ENCODE data around the gene FRRS1.

FRRS1 gene

GRCh38 chr1:99670583-99670982 is 95.9 kb downstream of the FRRS1 start:
- H3K9ac ChIP-seq (ENCODE audit: low read depth, low read length, poor library complexity) = no peak overlapping the region
- no peak overlapping the region for H3K4ac ChIP-seq (ENCODE audit: low read length)
- H3K27ac ChIP-seq (replicated peaks; ENCODE audit: low read length) = no peak overlapping the region
- no peak overlapping the region for H2BK12ac ChIP-seq (ENCODE audit: low read length)
- H4K91ac ChIP-seq (ENCODE audit: low read depth, low read length, poor library complexity) = no peak overlapping the region
- no peak overlapping the region for H3K4me3 ChIP-seq (ENCODE audit: low read length in 2 of 2)
- H3K18ac ChIP-seq (ENCODE audit: low read length) = no peak overlapping the region
- no peak overlapping the region for H3K4me2 ChIP-seq (ENCODE audit: insufficient read depth, low read length, poor library complexity, severe bottlenecking)
- H3K9me3 ChIP-seq (replicated peaks in 1 of 2; ENCODE audit: control insufficient read depth in 2 of 2, insufficient read depth in 1 of 2, low read depth in 1 of 2, low read length in 2 of 2) = no peaks in the 10 kb centered on the region
- no peak overlapping the region for H2BK120ac ChIP-seq (ENCODE audit: low read depth, low read length)
- H3K4me1 ChIP-seq (ENCODE audit: control insufficient read depth in 2 of 2, insufficient read depth in 1 of 2, low read depth in 1 of 2, low read length in 2 of 2) = peaks cover 4 to 13% of the 10 kb centered on the region in 2 donors
- H3K14ac ChIP-seq (ENCODE audit: low read length) = no peak overlapping the region
- WGBS, 2 donors (ENCODE audit: extremely low coverage in 2 of 2, insufficient read length in 2 of 2, insufficient replicate concordance in 1 of 2) = no CpG with 5 or more reads among the region's 1 CpG
- no peak overlapping the region for H2BK5ac ChIP-seq (ENCODE audit: low read length)
- H3K27me3 ChIP-seq (ENCODE audit: control insufficient read depth in 3 of 3, insufficient read depth in 3 of 3, low read depth in 1 of 3, low read length in 3 of 3) = no peaks in the 10 kb centered on the region
- H3K79me1 ChIP-seq (ENCODE audit: low read depth, low read length) = no peaks in the 10 kb centered on the region
- peaks cover 0 to 7% of the 10 kb centered on the region in 2 donors for H3K36me3 ChIP-seq (replicated peaks in 1 of 2; ENCODE audit: control insufficient read depth in 2 of 2, insufficient read depth in 2 of 2, low read length in 2 of 2)
- no peak overlapping the region for H3K23ac ChIP-seq (ENCODE audit: low read depth, low read length, poor library complexity)
- no peak overlapping the region for H2AFZ ChIP-seq (ENCODE audit: low read length)
- no peak for DNase-seq (ENCODE audit: low spot score)
- no peak overlapping the region for H4K8ac ChIP-seq (ENCODE audit: low read depth, low read length)
- no peak overlapping the region for H2AK5ac ChIP-seq (ENCODE audit: low read depth, low read length)
- no peak overlapping the region for H2BK15ac ChIP-seq (ENCODE audit: low read length)

DNA sequence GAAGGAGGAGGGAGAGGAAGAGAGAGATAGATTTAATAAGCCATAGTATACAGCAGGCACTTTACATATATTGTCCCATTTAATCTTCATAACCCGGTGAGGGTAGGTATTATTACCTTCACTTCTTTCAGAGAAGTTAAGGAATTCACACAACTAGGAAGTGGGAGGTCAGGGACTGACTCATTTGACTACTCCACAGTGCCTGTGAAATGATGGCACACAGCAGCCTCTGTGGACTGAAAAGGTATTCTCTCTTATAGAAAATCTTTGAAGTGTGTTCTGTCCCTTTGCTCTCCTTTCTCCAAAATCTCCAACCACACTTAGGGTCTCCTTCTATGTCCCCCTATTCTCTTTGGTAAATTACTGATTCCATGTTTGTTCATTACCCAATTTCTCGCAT is 96.6 kb downstream of the FRRS1 start:
- H3K27me3 ChIP-seq (ENCODE audit: control insufficient read depth in 3 of 3, insufficient read depth in 3 of 3, low read depth in 1 of 3, low read length in 3 of 3) = no peaks in the 10 kb centered on the region

DNA sequence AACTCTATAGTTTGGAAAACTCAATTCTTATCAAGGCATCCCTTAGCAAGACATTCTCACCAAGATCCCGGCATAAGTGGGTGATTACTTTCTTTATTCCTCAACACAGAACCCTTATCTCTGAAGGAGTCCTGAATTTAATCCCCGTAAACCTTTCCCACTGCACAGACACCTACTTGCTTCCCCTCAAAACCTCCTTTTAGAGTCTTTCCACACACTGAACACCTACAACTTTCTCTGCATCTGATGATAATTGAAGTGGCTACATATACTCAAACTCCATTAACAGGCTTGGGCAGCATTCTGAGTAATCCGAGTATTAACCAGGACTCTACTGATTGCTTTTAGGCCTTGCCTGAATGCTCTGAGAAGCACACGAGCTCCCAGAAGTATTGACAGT is 97.1 kb downstream of the FRRS1 start:
- Histone ChIP-seq H4K8ac (ENCODE audit: low read depth, low read length) (no peak overlapping the region), H2BK5ac (ENCODE audit: low read length) (no peak overlapping the region), H2BK12ac (ENCODE audit: low read length) (no peak overlapping the region), H3K27me3 (ENCODE audit: control insufficient read depth in 3 of 3, insufficient read depth in 3 of 3, low read depth in 1 of 3, low read length in 3 of 3) (no peaks in the 10 kb centered on the region), H3K9me3 (replicated peaks in 1 of 2; ENCODE audit: control insufficient read depth in 2 of 2, insufficient read depth in 1 of 2, low read depth in 1 of 2, low read length in 2 of 2) (no peaks in the 10 kb centered on the region), H2AK5ac (ENCODE audit: low read depth, low read length) (no peak overlapping the region), H3K79me1 (ENCODE audit: low read depth, low read length) (no peaks in the 10 kb centered on the region), H3K9ac (ENCODE audit: low read depth, low read length, poor library complexity) (no peak overlapping the region), H3K27ac (replicated peaks; ENCODE audit: low read length) (no peak overlapping the region), H3K36me3 (replicated peaks in 1 of 2; ENCODE audit: control insufficient read depth in 2 of 2, insufficient read depth in 2 of 2, low read length in 2 of 2) (peaks cover 0 to 7% of the 10 kb centered on the region in 2 donors), H2BK120ac (ENCODE audit: low read depth, low read length) (no peak overlapping the region), H2BK15ac (ENCODE audit: low read length) (no peak overlapping the region), H2AFZ (ENCODE audit: low read length) (no peak overlapping the region), H4K91ac (ENCODE audit: low read depth, low read length, poor library complexity) (no peak overlapping the region), H3K4me2 (ENCODE audit: insufficient read depth, low read length, poor library complexity, severe bottlenecking) (no peak overlapping the region), H3K14ac (ENCODE audit: low read length) (no peak overlapping the region), H3K4me3 (ENCODE audit: low read length in 2 of 2) (no peak overlapping the region), H3K4ac (ENCODE audit: low read length) (no peak overlapping the region), H3K4me1 (ENCODE audit: control insufficient read depth in 2 of 2, insufficient read depth in 1 of 2, low read depth in 1 of 2, low read length in 2 of 2) (peaks cover 3 to 9% of the 10 kb centered on the region in 2 donors), H3K18ac (ENCODE audit: low read length) (no peak overlapping the region), H3K23ac (ENCODE audit: low read depth, low read length, poor library complexity) (no peak overlapping the region)
- WGBS, 2 donors (ENCODE audit: extremely low coverage in 2 of 2, insufficient read length in 2 of 2, insufficient replicate concordance in 1 of 2) = no CpG with 5 or more reads among the region's 4 CpGs
- no peak for DNase-seq (ENCODE audit: low spot score)

More for the DNA sequence above, 96.6 kb downstream of the FRRS1 start:
- H3K27ac ChIP-seq (replicated peaks; ENCODE audit: low read length) = no peak overlapping the region
- no peak overlapping the region for H2BK120ac ChIP-seq (ENCODE audit: low read depth, low read length)
- no peak overlapping the region for H3K4me2 ChIP-seq (ENCODE audit: insufficient read depth, low read length, poor library complexity, severe bottlenecking)
- H2BK15ac ChIP-seq (ENCODE audit: low read length) = no peak overlapping the region
- peaks cover 4 to 12% of the 10 kb centered on the region in 2 donors for H3K4me1 ChIP-seq (ENCODE audit: control insufficient read depth in 2 of 2, insufficient read depth in 1 of 2, low read depth in 1 of 2, low read length in 2 of 2)
- H3K79me1 ChIP-seq (ENCODE audit: low read depth, low read length) = no peaks in the 10 kb centered on the region
- H3K4ac ChIP-seq (ENCODE audit: low read length) = no peak overlapping the region
- H3K36me3 ChIP-seq (replicated peaks in 1 of 2; ENCODE audit: control insufficient read depth in 2 of 2, insufficient read depth in 2 of 2, low read length in 2 of 2) = peaks cover 0 to 7% of the 10 kb centered on the region in 2 donors
- no peak overlapping the region for H3K4me3 ChIP-seq (ENCODE audit: low read length in 2 of 2)
- H3K9ac ChIP-seq (ENCODE audit: low read depth, low read length, poor library complexity) = no peak overlapping the region
- H3K23ac ChIP-seq (ENCODE audit: low read depth, low read length, poor library complexity) = no peak overlapping the region
- no peak overlapping the region for H2AK5ac ChIP-seq (ENCODE audit: low read depth, low read length)
- H2BK5ac ChIP-seq (ENCODE audit: low read length) = no peak overlapping the region
- no peak overlapping the region for H3K18ac ChIP-seq (ENCODE audit: low read length)
- no peak overlapping the region for H4K8ac ChIP-seq (ENCODE audit: low read depth, low read length)
- no peak overlapping the region for H2BK12ac ChIP-seq (ENCODE audit: low read length)
- no peak overlapping the region for H2AFZ ChIP-seq (ENCODE audit: low read length)
- no CpG with 5 or more reads among the region's 2 CpGs for whole genome bisulfite sequencing, 2 donors (ENCODE audit: extremely low coverage in 2 of 2, insufficient read length in 2 of 2, insufficient replicate concordance in 1 of 2)
- H3K9me3 ChIP-seq (replicated peaks in 1 of 2; ENCODE audit: control insufficient read depth in 2 of 2, insufficient read depth in 1 of 2, low read depth in 1 of 2, low read length in 2 of 2) = no peaks in the 10 kb centered on the region
- no peak overlapping the region for H4K91ac ChIP-seq (ENCODE audit: low read depth, low read length, poor library complexity)
- H3K14ac ChIP-seq (ENCODE audit: low read length) = no peak overlapping the region
- no peak for DNase-seq (ENCODE audit: low spot score)

DNA sequence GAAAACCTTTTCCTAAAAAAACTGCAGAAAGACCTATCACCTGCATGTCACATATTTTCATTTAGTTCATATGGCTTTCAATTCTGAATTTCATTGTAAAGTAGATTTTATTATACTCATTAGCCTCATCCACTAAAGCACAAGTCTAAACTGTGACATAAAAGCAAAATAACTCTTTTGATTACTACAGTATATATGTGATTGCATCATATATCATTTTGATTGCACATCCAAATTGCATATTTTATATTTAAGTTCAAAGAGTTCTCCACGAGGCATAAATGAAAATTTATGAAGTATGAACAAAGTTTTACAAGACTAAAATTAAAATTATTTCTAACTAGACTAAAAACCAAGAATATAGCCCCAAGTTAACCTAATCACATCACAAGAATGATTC is 101.2 kb downstream of the FRRS1 start:
- Histone ChIP-seq H3K23ac (ENCODE audit: low read depth, low read length, poor library complexity) (no peak overlapping the region), H3K4me2 (ENCODE audit: insufficient read depth, low read length, poor library complexity, severe bottlenecking) (no peak overlapping the region), H3K27ac (replicated peaks; ENCODE audit: low read length) (no peak overlapping the region), H3K18ac (ENCODE audit: low read length) (no peak overlapping the region), H2BK5ac (ENCODE audit: low read length) (no peak overlapping the region), H2AFZ (ENCODE audit: low read length) (no peak overlapping the region), H3K27me3 (ENCODE audit: control insufficient read depth in 3 of 3, insufficient read depth in 3 of 3, low read depth in 1 of 3, low read length in 3 of 3) (no peaks in the 10 kb centered on the region), H2AK5ac (ENCODE audit: low read depth, low read length) (no peak overlapping the region), H2BK15ac (ENCODE audit: low read length) (no peak overlapping the region), H2BK12ac (ENCODE audit: low read length) (no peak overlapping the region), H3K4me3 (ENCODE audit: low read length in 2 of 2) (no peak overlapping the region), H2BK120ac (ENCODE audit: low read depth, low read length) (no peak overlapping the region), H4K8ac (ENCODE audit: low read depth, low read length) (no peak overlapping the region), H3K14ac (ENCODE audit: low read length) (no peak overlapping the region), H3K36me3 (replicated peaks in 1 of 2; ENCODE audit: control insufficient read depth in 2 of 2, insufficient read depth in 2 of 2, low read length in 2 of 2) (peaks cover 0 to 7% of the 10 kb centered on the region in 2 donors), H3K79me1 (ENCODE audit: low read depth, low read length) (no peaks in the 10 kb centered on the region), H3K4ac (ENCODE audit: low read length) (no peak overlapping the region), H3K9me3 (replicated peaks in 1 of 2; ENCODE audit: control insufficient read depth in 2 of 2, insufficient read depth in 1 of 2, low read depth in 1 of 2, low read length in 2 of 2) (no peaks in the 10 kb centered on the region), H3K9ac (ENCODE audit: low read depth, low read length, poor library complexity) (no peak overlapping the region), H3K4me1 (ENCODE audit: control insufficient read depth in 2 of 2, insufficient read depth in 1 of 2, low read depth in 1 of 2, low read length in 2 of 2) (peaks cover 2 to 8% of the 10 kb centered on the region in 2 donors), H4K91ac (ENCODE audit: low read depth, low read length, poor library complexity) (no peak overlapping the region)
- no peak for DNase-seq (ENCODE audit: low spot score)
- WGBS, 2 donors (ENCODE audit: extremely low coverage in 2 of 2, insufficient read length in 2 of 2, insufficient replicate concordance in 1 of 2) = no CpG with 5 or more reads among the region's 1 CpG

All from neuronal stem cell (in vitro differentiated cells).